Activated T-cell treated with anti-CD3 and anti-CD28 coated beads, Interleukin-2, amount 50 U/mL, for 24 hours (primary cell): ENCODE results near the gene LIAS.
A peak's percentile ranks its signal among the peaks of the same experiment; 100 is the strongest.

Experiments used
- DNase-seq: peaks from one replicate; pipeline ENCODE4 v3.0.0-alpha.2; 2020
- H3K27ac Mint-ChIP-seq: 2 replicates; pipeline ENCODE4 v1.8.0; 2020; ENCODE audit warnings: mild to moderate bottlenecking, mixed read lengths
- H3K27me3 Mint-ChIP-seq: 2 replicates; pipeline ENCODE4 v1.8.0; 2020; ENCODE audit warnings: mixed read lengths
- H3K36me3 Mint-ChIP-seq: 2 replicates; pipeline ENCODE4 v1.8.0; 2020; ENCODE audit warnings: low read depth, mixed read lengths
- H3K4me1 Mint-ChIP-seq: 2 replicates; pipeline ENCODE4 v1.8.0; 2020; ENCODE audit warnings: low read depth, mixed read lengths
- H3K4me3 Mint-ChIP-seq: 2 replicates; pipeline ENCODE4 v1.8.0; 2020; ENCODE audit warnings: mild to moderate bottlenecking, moderate library complexity, mixed read lengths
- H3K9me3 Mint-ChIP-seq: 2 replicates; pipeline ENCODE4 v1.8.0; 2020; ENCODE audit warnings: mixed read lengths

The LIAS gene

GRCh38 chr4:39469429-39470077 lies 10.7 kb downstream of the LIAS start:
- H3K27me3 Mint-ChIP-seq, result no peaks in the 10 kb centered on the region
- no peaks in the 10 kb centered on the region for H3K9me3 Mint-ChIP-seq
- H3K4me1 Mint-ChIP-seq, result peaks cover 20% of the 10 kb centered on the region
- H3K36me3 Mint-ChIP-seq, result peaks cover 85% of the 10 kb centered on the region
- peak overlapping the region; percentile 78 for H3K27ac Mint-ChIP-seq
- H3K4me3 Mint-ChIP-seq, result no peak overlapping the region
- DNase-seq, result no peak

GRCh38 chr4:39470402-39470801 lies 11.5 kb downstream of the LIAS start:
- DNase-seq, result no peak
- Mint-ChIP-seq H3K27ac (no peak overlapping the region), H3K9me3 (no peaks in the 10 kb centered on the region), H3K4me1 (peaks cover 12% of the 10 kb centered on the region), H3K4me3 (no peak overlapping the region), H3K27me3 (no peaks in the 10 kb centered on the region), H3K36me3 (peaks cover 77% of the 10 kb centered on the region)

GRCh38 chr4:39472396-39472795 lies 13.5 kb downstream of the LIAS start:
- peaks cover 76% of the 10 kb centered on the region for H3K36me3 Mint-ChIP-seq

GRCh38 chr4:39476187-39476895 lies 17.5 kb downstream of the LIAS start:
- DNase-seq, result no peak
- Mint-ChIP-seq H3K9me3 (no peaks in the 10 kb centered on the region), H3K27ac (peak overlapping the region; percentile 40), H3K4me3 (no peak overlapping the region), H3K27me3 (no peaks in the 10 kb centered on the region), H3K36me3 (peaks cover 53% of the 10 kb centered on the region), H3K4me1 (no peaks in the 10 kb centered on the region)

More at GRCh38 chr4:39472396-39472795, 13.5 kb downstream of the LIAS start:
- H3K27ac Mint-ChIP-seq, result no peak overlapping the region
- H3K27me3 Mint-ChIP-seq, result no peaks in the 10 kb centered on the region
- no peak for DNase-seq
- H3K4me3 Mint-ChIP-seq, result no peak overlapping the region
- H3K9me3 Mint-ChIP-seq, result no peaks in the 10 kb centered on the region
- H3K4me1 Mint-ChIP-seq, result peaks cover 12% of the 10 kb centered on the region

GRCh38 chr4:39480251-39480650 lies 21.4 kb downstream of the LIAS start:
- H3K27ac Mint-ChIP-seq, result no peak overlapping the region
- DNase-seq, result no peak
- no peaks in the 10 kb centered on the region for H3K4me1 Mint-ChIP-seq
- peaks cover 27% of the 10 kb centered on the region for H3K36me3 Mint-ChIP-seq
- H3K27me3 Mint-ChIP-seq, result no peaks in the 10 kb centered on the region
- H3K4me3 Mint-ChIP-seq, result no peak overlapping the region
- H3K9me3 Mint-ChIP-seq, result peaks cover 7% of the 10 kb centered on the region

- H3K4me3 Mint-ChIP-seq, result no peak overlapping the region
- H3K4me1 Mint-ChIP-seq, result no peaks in the 10 kb centered on the region
- H3K9me3 Mint-ChIP-seq, result peaks cover 7% of the 10 kb centered on the region
- peaks cover 22% of the 10 kb centered on the region for H3K36me3 Mint-ChIP-seq
- no peak overlapping the region for H3K27ac Mint-ChIP-seq
- no peak for DNase-seq
- H3K27me3 Mint-ChIP-seq, result no peaks in the 10 kb centered on the region
Observed at GRCh38 chr4:39480902-39481695, 22.2 kb downstream of the LIAS start.

GRCh38 chr4:39484582-39485272 lies 25.9 kb downstream of the LIAS start:
- H3K4me1 Mint-ChIP-seq, result no peaks in the 10 kb centered on the region

GRCh38 chr4:39486221-39486804 lies 27.5 kb downstream of the LIAS start:
- H3K9me3 Mint-ChIP-seq, result peaks cover 7% of the 10 kb centered on the region
- DNase-seq, result no peak
- no peaks in the 10 kb centered on the region for H3K4me1 Mint-ChIP-seq
- no peak overlapping the region for H3K4me3 Mint-ChIP-seq
- H3K27me3 Mint-ChIP-seq, result no peaks in the 10 kb centered on the region
- no peak overlapping the region for H3K27ac Mint-ChIP-seq
- H3K36me3 Mint-ChIP-seq, result no peaks in the 10 kb centered on the region

More at GRCh38 chr4:39484582-39485272, 25.9 kb downstream of the LIAS start:
- DNase-seq, result no peak
- Mint-ChIP-seq H3K27me3 (no peaks in the 10 kb centered on the region), H3K27ac (no peak overlapping the region), H3K4me3 (no peak overlapping the region), H3K36me3 (no peaks in the 10 kb centered on the region), H3K9me3 (peaks cover 7% of the 10 kb centered on the region)

- Mint-ChIP-seq H3K36me3 (no peaks in the 10 kb centered on the region), H3K27ac (no peak overlapping the region), H3K4me3 (no peak overlapping the region), H3K4me1 (no peaks in the 10 kb centered on the region), H3K27me3 (no peaks in the 10 kb centered on the region), H3K9me3 (no peaks in the 10 kb centered on the region)
- no peak for DNase-seq
Observed at GRCh38 chr4:39490322-39490721, 31.5 kb downstream of the LIAS start.

- Mint-ChIP-seq H3K36me3 (peaks cover 12% of the 10 kb centered on the region), H3K4me1 (no peaks in the 10 kb centered on the region), H3K4me3 (no peak overlapping the region), H3K27ac (no peak overlapping the region), H3K27me3 (no peaks in the 10 kb centered on the region), H3K9me3 (no peaks in the 10 kb centered on the region)
- DNase-seq, result no peak
Observed at GRCh38 chr4:39494354-39494753, 35.5 kb downstream of the LIAS start.

GRCh38 chr4:39495446-39496213 lies 36.8 kb downstream of the LIAS start:
- Mint-ChIP-seq H3K36me3 (peaks cover 16% of the 10 kb centered on the region), H3K4me3 (no peak overlapping the region), H3K4me1 (no peaks in the 10 kb centered on the region), H3K27ac (no peak overlapping the region), H3K27me3 (no peaks in the 10 kb centered on the region), H3K9me3 (no peaks in the 10 kb centered on the region)
- no peak for DNase-seq

- Mint-ChIP-seq H3K9me3 (no peaks in the 10 kb centered on the region), H3K4me1 (no peaks in the 10 kb centered on the region), H3K27me3 (no peaks in the 10 kb centered on the region), H3K4me3 (no peak overlapping the region), H3K27ac (no peak overlapping the region), H3K36me3 (peaks cover 34% of the 10 kb centered on the region)
- DNase-seq, result no peak
Observed at GRCh38 chr4:39497909-39498726, 39.3 kb downstream of the LIAS start.

GRCh38 chr4:39498727-39499020 lies 39.8 kb downstream of the LIAS start:
- H3K4me3 Mint-ChIP-seq, result no peak overlapping the region
- H3K27ac Mint-ChIP-seq, result no peak overlapping the region
- H3K9me3 Mint-ChIP-seq, result no peaks in the 10 kb centered on the region
- peaks cover 39% of the 10 kb centered on the region for H3K36me3 Mint-ChIP-seq
- no peak for DNase-seq
- H3K27me3 Mint-ChIP-seq, result no peaks in the 10 kb centered on the region
- no peaks in the 10 kb centered on the region for H3K4me1 Mint-ChIP-seq
